K562 (cell line): ENCODE data around the gene SCRN2. TPM values are rescaled to one million over a fixed set of nuclear protein-coding genes. Genes with fewer than 3 reads are reported as not detected.

Source experiments
- C11orf30 ChIP-seq: fragments of 450-650 bp; IDR thresholded peaks from 2 replicates; pipeline ENCODE4 v1.6.1; 2016; ENCODE audit warnings: low read depth, mild to moderate bottlenecking
- CBX3 ChIP-seq, 2 experiments: IDR thresholded peaks; 1 replicate in 1 of 2; 2 replicates in 1 of 2; pipeline ENCODE4 v1.6.1; 2012; ENCODE audit warnings: inconsistent platforms in 2 of 2, low read length in 2 of 2, borderline replicate concordance in 1 of 2, control low read depth in 1 of 2
- ELF1 ChIP-seq: fragments of 200-800 bp; sonication (Bioruptor generic); IDR thresholded peaks from 2 replicates; pipeline ENCODE4 v1.6.1; 2016; ENCODE audit warnings: missing genetic modification characterization, missing compliant biosample characterization
- ESRRA ChIP-seq: fragments of 450-650 bp; IDR thresholded peaks from 2 replicates; pipeline ENCODE4 v1.6.1; 2014; ENCODE audit warnings: low read depth, mild to moderate bottlenecking, moderate library complexity, borderline replicate concordance
- ESRRB ChIP-seq: fragments of 250-450 bp; sonication (Bioruptor Pico); IDR thresholded peaks from 2 replicates; pipeline ENCODE4 v1.5.0; 2020; ENCODE audit warnings: mild to moderate bottlenecking, moderate library complexity, borderline replicate concordance
- FOSL1 ChIP-seq: fragments of 200-800 bp; sonication (Bioruptor generic); conservative IDR thresholded peaks from 2 replicates; pipeline ENCODE4 v1.6.1; 2016; ENCODE audit warnings: missing genetic modification characterization, missing compliant biosample characterization
- HNRNPLL ChIP-seq: fragments of 200-400 bp; formaldehyde crosslinking; IDR thresholded peaks from 2 replicates; pipeline ENCODE4 v1.6.1; 2017; ENCODE audit warnings: low read length, low read depth, mild to moderate bottlenecking; ENCODE audit not compliant: poor library complexity, severe bottlenecking
- KLF16 ChIP-seq: IDR thresholded peaks from 2 replicates; pipeline ENCODE4 v1.6.1; 2016; ENCODE audit warnings: antibody characterized with exemption
- MBD2 ChIP-seq: sonication (generic); IDR thresholded peaks from 2 replicates; pipeline ENCODE4 v1.6.1; 2016; ENCODE audit warnings: low read depth, borderline replicate concordance
- MEIS2 ChIP-seq: fragments of 450-650 bp; IDR thresholded peaks from 2 replicates; pipeline ENCODE4 v1.6.1; 2014; ENCODE audit warnings: mild to moderate bottlenecking; ENCODE audit not compliant: partially characterized antibody
- RBFOX2 ChIP-seq: fragments of 200-400 bp; formaldehyde crosslinking; IDR thresholded peaks from 2 replicates; pipeline ENCODE4 v1.6.1; 2017; ENCODE audit warnings: low read depth, mild to moderate bottlenecking, low read length, moderate library complexity
- SIN3A ChIP-seq, 2 experiments: fragments of 150-350 bp in 1 of 2; IDR thresholded peaks; 2 replicates each; pipeline ENCODE4 v1.6.1; 2011 to 2016; ENCODE audit warnings: borderline replicate concordance in 2 of 2, low read depth in 2 of 2, low read length in 2 of 2, mild to moderate bottlenecking in 2 of 2, moderate library complexity in 2 of 2; ENCODE audit not compliant: control insufficient read depth in 1 of 2
- SMAD1 ChIP-seq: fragments of 150-350 bp; IDR thresholded peaks from 2 replicates; pipeline ENCODE4 v1.6.1; 2014; ENCODE audit warnings: low read length, low read depth; ENCODE audit not compliant: partially characterized antibody
- TAF1 ChIP-seq: IDR thresholded peaks from 2 replicates; pipeline ENCODE4 v1.6.1; 2011; ENCODE audit warnings: mild to moderate bottlenecking, low read length, moderate library complexity; ENCODE audit not compliant: insufficient read depth, control insufficient read depth, severe bottlenecking; ENCODE audit errors: extremely low read depth
- polyA plus RNA-seq, 8 experiments: library from polyadenylated mRNA; depleted of rRNA in 4 of 8; stranded (reverse) in 5 of 8; unstranded in 3 of 8; fragments of >200 nt; fragmentation: Nextera tagmentation in 2 of 8; fragmentation: Illumina TruSeq in 1 of 8; extraction: Ambion mirVana in 2 of 8; extraction: Trizol in 1 of 8; gene quantifications; 2 replicates each; pipeline versions ENCODE4 v1.2.1 to v1.2.3, GENCODE V29; 2011 to 2014; ENCODE audit warnings: inconsistent platforms in 1 of 8, missing spikeins in 1 of 8
- total RNA-seq, 7 experiments: library from RNA; depleted of rRNA in 6 of 7; stranded (reverse); fragments of >200 nt in 6 of 7; fragmentation: Illumina TruSeq in 2 of 7; extraction: Trizol in 2 of 7; gene quantifications; 2 replicates each; pipeline versions ENCODE4 v1.2.1 to v1.2.3, GENCODE V29; 2011 to 2021; ENCODE audit warnings: low replicate concordance in 1 of 7
- TF ChIP-seq, protein P1 (sequence below): fragments of 250-450 bp; sonication (Bioruptor Pico); IDR thresholded peaks from 2 replicates; pipeline ENCODE4 v1.9.0; 2021; ENCODE audit warnings: mild to moderate bottlenecking, inconsistent platforms
- TF ChIP-seq, protein P2 (sequence below): sonication (generic); formaldehyde crosslinking; IDR thresholded peaks from 2 replicates; pipeline ENCODE4 v1.8.0; 2022; ENCODE audit warnings: mild to moderate bottlenecking, missing genetic modification reagents
- TF ChIP-seq, protein P3 (sequence below): fragments of 250-450 bp; sonication (Bioruptor Pico); IDR thresholded peaks from 2 replicates; pipeline ENCODE4 v1.6.1; 2021; ENCODE audit warnings: mild to moderate bottlenecking
- TF ChIP-seq, protein P4 (sequence below): sonication (generic); formaldehyde crosslinking; IDR thresholded peaks from 2 replicates; pipeline ENCODE4 v1.8.1; 2023; ENCODE audit warnings: mild to moderate bottlenecking, missing genetic modification reagents
- TF ChIP-seq, protein P5 (sequence below): fragments of 450-650 bp; formaldehyde crosslinking; IDR thresholded peaks from 2 replicates; pipeline ENCODE4 v1.4.0; 2022; ENCODE audit warnings: mild to moderate bottlenecking, moderate library complexity

Gene SCRN2
- total and polyA plus RNA-seq, 9 of the 15 experiments (the other 6 are each of a cell fraction or from before 2014, with no cell fraction given), result 0.25 to 32.9 (median 13.6) TPM

DNA sequence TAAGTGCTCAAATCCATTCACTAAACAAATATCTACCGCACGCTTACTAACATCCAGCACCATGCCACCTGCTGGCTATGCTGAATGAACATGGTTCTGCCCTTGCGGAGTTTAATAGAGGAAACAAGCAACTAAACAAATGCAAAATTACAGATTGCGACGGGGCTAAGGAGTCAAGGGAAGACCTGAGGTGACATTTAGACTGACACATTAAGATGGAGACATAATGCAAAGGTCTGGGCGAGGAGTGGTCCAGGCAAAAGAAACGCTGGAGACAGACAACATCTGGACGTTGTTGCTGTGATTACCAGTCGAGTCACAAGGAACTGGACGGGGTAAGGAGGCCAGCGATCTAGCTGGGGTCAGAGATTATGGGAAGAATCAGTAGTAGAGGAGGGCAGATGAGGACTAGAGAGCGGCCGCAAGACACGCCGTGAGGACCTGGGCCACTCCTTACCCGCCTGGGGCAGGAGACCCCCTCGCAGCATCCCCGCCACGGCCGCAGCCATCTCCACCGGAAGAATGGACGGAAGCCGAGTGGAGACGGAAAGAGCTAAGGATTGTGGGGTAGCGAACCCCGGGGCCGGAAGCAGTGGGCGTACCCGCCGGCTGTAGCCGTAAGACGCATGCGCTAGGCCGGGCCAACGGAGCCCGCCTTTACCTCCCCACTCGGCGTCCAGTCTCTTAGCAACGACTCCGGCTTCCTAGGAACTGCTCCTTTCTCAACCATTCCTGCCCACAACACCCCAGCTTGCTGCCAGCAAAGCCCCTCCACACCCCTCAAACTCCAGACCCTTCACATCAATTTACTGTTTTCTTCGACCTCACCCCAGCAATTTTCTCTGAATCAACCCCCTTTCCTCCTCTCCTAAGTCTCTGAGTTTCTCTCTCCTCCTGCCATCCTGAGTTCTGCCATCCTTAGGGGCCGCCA, 9.8 kb downstream of the SCRN2 start, which contains the start of the genes LRRC46 and MRPL10 (continued):
- TF ChIP-seq, protein P1, sequence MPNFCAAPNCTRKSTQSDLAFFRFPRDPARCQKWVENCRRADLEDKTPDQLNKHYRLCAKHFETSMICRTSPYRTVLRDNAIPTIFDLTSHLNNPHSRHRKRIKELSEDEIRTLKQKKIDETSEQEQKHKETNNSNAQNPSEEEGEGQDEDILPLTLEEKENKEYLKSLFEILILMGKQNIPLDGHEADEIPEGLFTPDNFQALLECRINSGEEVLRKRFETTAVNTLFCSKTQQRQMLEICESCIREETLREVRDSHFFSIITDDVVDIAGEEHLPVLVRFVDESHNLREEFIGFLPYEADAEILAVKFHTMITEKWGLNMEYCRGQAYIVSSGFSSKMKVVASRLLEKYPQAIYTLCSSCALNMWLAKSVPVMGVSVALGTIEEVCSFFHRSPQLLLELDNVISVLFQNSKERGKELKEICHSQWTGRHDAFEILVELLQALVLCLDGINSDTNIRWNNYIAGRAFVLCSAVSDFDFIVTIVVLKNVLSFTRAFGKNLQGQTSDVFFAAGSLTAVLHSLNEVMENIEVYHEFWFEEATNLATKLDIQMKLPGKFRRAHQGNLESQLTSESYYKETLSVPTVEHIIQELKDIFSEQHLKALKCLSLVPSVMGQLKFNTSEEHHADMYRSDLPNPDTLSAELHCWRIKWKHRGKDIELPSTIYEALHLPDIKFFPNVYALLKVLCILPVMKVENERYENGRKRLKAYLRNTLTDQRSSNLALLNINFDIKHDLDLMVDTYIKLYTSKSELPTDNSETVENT, result peak; percentile 86; the same call in 1 of the 2 replicates
- peak; percentile 67 for TF ChIP-seq SMAD1
- TF ChIP-seq RBFOX2, result peak; percentile 96
- peak; percentile 98 for TF ChIP-seq C11orf30
- 0 out of 2 replicates have a peak, but pooled peaks have one; percentile 35 for TF ChIP-seq KLF16
- no peak for TF ChIP-seq ESRRB (CRISPR knock-in tag)
- TF ChIP-seq, protein P2, sequence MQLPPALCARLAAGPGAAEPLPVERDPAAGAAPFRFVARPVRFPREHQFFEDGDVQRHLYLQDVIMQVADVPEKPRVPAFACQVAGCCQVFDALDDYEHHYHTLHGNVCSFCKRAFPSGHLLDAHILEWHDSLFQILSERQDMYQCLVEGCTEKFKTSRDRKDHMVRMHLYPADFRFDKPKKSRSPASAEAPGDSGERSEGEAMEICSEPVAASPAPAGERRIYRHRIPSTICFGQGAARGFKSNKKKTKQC, result peak; percentile 72; the same call in 1 of the 2 replicates
- peak in 1 of 2 experiments; percentile 3; a peak in 1 of 3 replicates for TF ChIP-seq CBX3 (IDR thresholded peaks at IDR 0.05; ENCODE audit: borderline replicate concordance in 1 of 2, low read length in 2 of 2)
- peak; percentile 74 to 87; a peak in 1 of 4 replicates for TF ChIP-seq SIN3A (IDR thresholded peaks at IDR 0.05; ENCODE audit: borderline replicate concordance in 2 of 2, control insufficient read depth in 1 of 2, low read depth in 2 of 2, low read length in 2 of 2)
- TF ChIP-seq MEIS2, result peak; percentile 59
- TF ChIP-seq ESRRA, result peak; percentile 46; the same call in 1 of the 2 replicates
- TF ChIP-seq, protein P3, sequence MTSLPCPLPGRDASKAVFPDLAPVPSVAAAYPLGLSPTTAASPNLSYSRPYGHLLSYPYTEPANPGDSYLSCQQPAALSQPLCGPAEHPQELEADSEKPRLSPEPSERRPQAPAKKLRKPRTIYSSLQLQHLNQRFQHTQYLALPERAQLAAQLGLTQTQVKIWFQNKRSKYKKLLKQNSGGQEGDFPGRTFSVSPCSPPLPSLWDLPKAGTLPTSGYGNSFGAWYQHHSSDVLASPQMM (CRISPR knock-in tag), result no peak
- TF ChIP-seq, protein P4, sequence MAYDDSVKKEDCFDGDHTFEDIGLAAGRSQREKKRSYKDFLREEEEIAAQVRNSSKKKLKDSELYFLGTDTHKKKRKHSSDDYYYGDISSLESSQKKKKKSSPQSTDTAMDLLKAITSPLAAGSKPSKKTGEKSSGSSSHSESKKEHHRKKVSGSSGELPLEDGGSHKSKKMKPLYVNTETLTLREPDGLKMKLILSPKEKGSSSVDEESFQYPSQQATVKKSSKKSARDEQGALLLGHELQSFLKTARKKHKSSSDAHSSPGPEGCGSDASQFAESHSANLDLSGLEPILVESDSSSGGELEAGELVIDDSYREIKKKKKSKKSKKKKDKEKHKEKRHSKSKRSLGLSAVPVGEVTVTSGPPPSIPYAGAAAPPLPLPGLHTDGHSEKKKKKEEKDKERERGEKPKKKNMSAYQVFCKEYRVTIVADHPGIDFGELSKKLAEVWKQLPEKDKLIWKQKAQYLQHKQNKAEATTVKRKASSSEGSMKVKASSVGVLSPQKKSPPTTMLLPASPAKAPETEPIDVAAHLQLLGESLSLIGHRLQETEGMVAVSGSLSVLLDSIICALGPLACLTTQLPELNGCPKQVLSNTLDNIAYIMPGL (CRISPR knock-in tag), result 0 out of 2 replicates have a peak, but pooled peaks have one; percentile 72
- peak; percentile 67 for TF ChIP-seq HNRNPLL
- TF ChIP-seq, protein P5, sequence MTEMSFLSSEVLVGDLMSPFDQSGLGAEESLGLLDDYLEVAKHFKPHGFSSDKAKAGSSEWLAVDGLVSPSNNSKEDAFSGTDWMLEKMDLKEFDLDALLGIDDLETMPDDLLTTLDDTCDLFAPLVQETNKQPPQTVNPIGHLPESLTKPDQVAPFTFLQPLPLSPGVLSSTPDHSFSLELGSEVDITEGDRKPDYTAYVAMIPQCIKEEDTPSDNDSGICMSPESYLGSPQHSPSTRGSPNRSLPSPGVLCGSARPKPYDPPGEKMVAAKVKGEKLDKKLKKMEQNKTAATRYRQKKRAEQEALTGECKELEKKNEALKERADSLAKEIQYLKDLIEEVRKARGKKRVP (CRISPR knock-in tag), result 0 out of 2 replicates have a peak, but pooled peaks have one; percentile 7
- TF ChIP-seq ELF1, result peak; percentile 92
- peak; percentile 24; the same call in 1 of the 2 replicates for TF ChIP-seq FOSL1 (tag)
- peak; percentile 82; the same call in 1 of the 2 replicates for TF ChIP-seq MBD2
- TF ChIP-seq TAF1, result peak; percentile 94
